Right kidney (tissue), 1 donor: ENCODE measurements around the gene HECW1.
"Not testable (repeated sequence)": the region's sequence is repeated elsewhere in the genome, so short reads cannot be mapped to it uniquely, and the experiment has no call there.

ENCODE experiments used
- DNase-seq: peaks from one replicate; pipeline ENCODE4 v3.0.0-alpha.2; 2016

The HECW1 gene

GRCh38 chr7:43584733-43585132 lies 472.3 kb downstream of the HECW1 start:
- DNase-seq, result not testable (repeated sequence)

- DNase-seq, result no peak
Measured at GRCh38 chr7:43585562-43585961, 473.1 kb downstream of the HECW1 start.

GRCh38 chr7:43586251-43586900 lies 473.9 kb downstream of the HECW1 start:
- no peak for DNase-seq

GRCh38 chr7:43588477-43589132 lies 476.2 kb downstream of the HECW1 start:
- DNase-seq, result no peak

GRCh38 chr7:43589133-43589478 lies 476.7 kb downstream of the HECW1 start:
- no peak for DNase-seq

GRCh38 chr7:43589728-43590127 lies 477.3 kb downstream of the HECW1 start:
- no peak for DNase-seq

GRCh38 chr7:43590862-43591557 lies 478.6 kb downstream of the HECW1 start:
- DNase-seq, result no peak

- no peak for DNase-seq
Measured at GRCh38 chr7:43591558-43592180, 479.2 kb downstream of the HECW1 start.

- DNase-seq, result no peak
Measured at GRCh38 chr7:43592326-43592725, 479.9 kb downstream of the HECW1 start.

GRCh38 chr7:43593010-43593409 lies 480.6 kb downstream of the HECW1 start:
- DNase-seq, result no peak

- DNase-seq, result no peak
Measured at GRCh38 chr7:43594020-43594419, 481.6 kb downstream of the HECW1 start.

- not testable (repeated sequence) for DNase-seq
Measured at GRCh38 chr7:43596426-43596825, 484.0 kb downstream of the HECW1 start.

- DNase-seq, result no peak
Measured at GRCh38 chr7:43600056-43600455, 487.6 kb downstream of the HECW1 start.

GRCh38 chr7:43602256-43602655 lies 489.8 kb downstream of the HECW1 start:
- DNase-seq, result no peak

- DNase-seq, result no peak
Measured at GRCh38 chr7:43604251-43604650, 491.8 kb downstream of the HECW1 start.

GRCh38 chr7:43609097-43609496 lies 496.6 kb downstream of the HECW1 start:
- DNase-seq, result no peak

GRCh38 chr7:43612128-43612527 lies 499.7 kb downstream of the HECW1 start:
- DNase-seq, result no peak

GRCh38 chr7:43612599-43613589 lies 500.4 kb downstream of the HECW1 start:
- no peak for DNase-seq
